Liver (tissue), 9 donors: ENCODE results near the gene MYO9B. TPM values are rescaled to one million over a fixed set of nuclear protein-coding genes. Genes with fewer than 3 reads are reported as not detected.

Experiments used
- DNase-seq: peaks from one replicate; pipeline ENCODE4 v3.0.0-alpha.2; 2017; ENCODE audit warnings: low spot score
- H3K27ac ChIP-seq, 2 donors: one replicate each; pipeline ENCODE4 v1.7.0; 2013; ENCODE audit warnings: inconsistent platforms in 2 of 2, low read length in 2 of 2, control low read depth in 1 of 2, low read depth in 1 of 2, mild to moderate bottlenecking in 1 of 2
- H3K27me3 ChIP-seq, 4 donors: one replicate each; pipeline versions ENCODE4 v1.6.1 to v1.7.0; 2013; ENCODE audit warnings: low read length in 3 of 4, inconsistent platforms in 1 of 4, mild to moderate bottlenecking in 1 of 4, moderate library complexity in 1 of 4; ENCODE audit not compliant: control insufficient read depth in 4 of 4, insufficient read depth in 4 of 4
- H3K36me3 ChIP-seq, 4 donors: one replicate each; pipeline versions ENCODE4 v1.6.1 to v1.7.0; 2013; ENCODE audit warnings: low read length in 3 of 4, mild to moderate bottlenecking in 3 of 4, low read depth in 1 of 4, moderate library complexity in 1 of 4; ENCODE audit not compliant: control insufficient read depth in 4 of 4, insufficient read depth in 3 of 4
- H3K4me1 ChIP-seq, 4 donors: one replicate each; pipeline versions ENCODE4 v1.6.1 to v1.7.0; 2013; ENCODE audit warnings: low read length in 3 of 4, mild to moderate bottlenecking in 3 of 4, moderate library complexity in 1 of 4; ENCODE audit not compliant: control insufficient read depth in 4 of 4, insufficient read depth in 4 of 4
- H3K4me3 ChIP-seq, 3 donors: one replicate each; pipeline versions ENCODE4 v1.6.1 to v1.7.0; 2013; ENCODE audit warnings: low read length in 3 of 3, control low read depth in 1 of 3, low read depth in 1 of 3, mild to moderate bottlenecking in 1 of 3
- H3K9ac ChIP-seq, 2 donors: one replicate each; pipeline ENCODE4 v1.7.0; 2013; ENCODE audit warnings: low read length in 2 of 2, mild to moderate bottlenecking in 2 of 2, moderate library complexity in 2 of 2, control low read depth in 1 of 2, low read depth in 1 of 2
- H3K9me3 ChIP-seq, 4 donors: one replicate each; pipeline versions ENCODE4 v1.6.1 to v1.7.0; 2013; ENCODE audit warnings: low read length in 3 of 4; ENCODE audit not compliant: control insufficient read depth in 4 of 4
- ATF3 ChIP-seq: IDR thresholded peaks from 2 replicates; pipeline ENCODE4 v1.6.1; 2016; ENCODE audit warnings: antibody characterized with exemption
- CTCF ChIP-seq: fragments of 150-350 bp; IDR thresholded peaks from 2 replicates; pipeline ENCODE4 v1.5.1; 2017; ENCODE audit warnings: improper control_type of control experiment, low read depth, low read length; ENCODE audit not compliant: missing input control
- EGR1 ChIP-seq, 2 donors: IDR thresholded peaks; 2 replicates each; pipeline ENCODE4 v1.6.1; 2016 to 2018; ENCODE audit warnings: antibody characterized with exemption in 2 of 2, low read depth in 2 of 2
- FOXA1 ChIP-seq: IDR thresholded peaks from 2 replicates; pipeline ENCODE4 v1.6.1; 2016; ENCODE audit warnings: antibody characterized with exemption
- FOXA2 ChIP-seq: IDR thresholded peaks from 2 replicates; pipeline ENCODE4 v1.6.1; 2016; ENCODE audit warnings: antibody characterized with exemption
- GABPA ChIP-seq, 2 donors: IDR thresholded peaks in 1 of 2; conservative IDR thresholded peaks in 1 of 2; 2 replicates each; pipeline ENCODE4 v1.6.1; 2016; ENCODE audit warnings: antibody characterized with exemption in 2 of 2, mild to moderate bottlenecking in 1 of 2, moderate library complexity in 1 of 2
- HNF4A ChIP-seq, 2 donors: conservative IDR thresholded peaks; 2 replicates each; pipeline ENCODE4 v1.6.1; 2016; ENCODE audit warnings: antibody characterized with exemption in 2 of 2, mild to moderate bottlenecking in 2 of 2
- HNF4G ChIP-seq: IDR thresholded peaks from 2 replicates; pipeline ENCODE4 v1.6.1; 2016; ENCODE audit warnings: antibody characterized with exemption
- JUND ChIP-seq, 2 donors: IDR thresholded peaks; 2 replicates each; pipeline ENCODE4 v1.6.1; 2016; ENCODE audit warnings: antibody characterized with exemption in 2 of 2
- MAX ChIP-seq: IDR thresholded peaks from 2 replicates; pipeline ENCODE4 v1.6.1; 2016; ENCODE audit warnings: antibody characterized with exemption
- NR2F2 ChIP-seq: IDR thresholded peaks from 2 replicates; pipeline ENCODE4 v1.6.1; 2016; ENCODE audit warnings: antibody characterized with exemption
- RAD21 ChIP-seq, 2 donors: IDR thresholded peaks; 2 replicates each; pipeline ENCODE4 v1.6.1; 2016; ENCODE audit warnings: antibody characterized with exemption in 2 of 2, mild to moderate bottlenecking in 2 of 2
- REST ChIP-seq: IDR thresholded peaks from 2 replicates; pipeline ENCODE4 v1.6.1; 2016; ENCODE audit warnings: antibody characterized with exemption, mild to moderate bottlenecking
- RXRA ChIP-seq, 2 donors: IDR thresholded peaks; 2 replicates each; pipeline ENCODE4 v1.6.1; 2017 to 2018; ENCODE audit warnings: antibody characterized with exemption in 2 of 2, mild to moderate bottlenecking in 1 of 2
- SP1 ChIP-seq: IDR thresholded peaks from 2 replicates; pipeline ENCODE4 v1.6.1; 2018; ENCODE audit warnings: antibody characterized with exemption, mild to moderate bottlenecking
- TAF1 ChIP-seq: conservative IDR thresholded peaks from 2 replicates; pipeline ENCODE4 v1.6.1; 2016; ENCODE audit warnings: antibody characterized with exemption, mild to moderate bottlenecking
- YY1 ChIP-seq: IDR thresholded peaks from 2 replicates; pipeline ENCODE4 v1.6.1; 2016; ENCODE audit warnings: antibody characterized with exemption, mild to moderate bottlenecking
- ZBTB33 ChIP-seq: IDR thresholded peaks from 2 replicates; pipeline ENCODE4 v1.6.1; 2016; ENCODE audit warnings: antibody characterized with exemption
- WGBS: extraction: QIAGEN DNeasy Blood & Tissue Kit; methylation state at CpG from one replicate; pipeline ENCODE4 v1.1.7; 2013; 5-methylcytosine and 5-hydroxymethylcytosine counted together
- polyA plus RNA-seq, 2 donors: library from polyadenylated mRNA; stranded (reverse) in 1 of 2; unstranded in 1 of 2; fragments of 200-250 nt in 1 of 2; fragments of >200 nt in 1 of 2; fragmentation: Nextera tagmentation in 1 of 2; extraction: Ambion mirVana in 1 of 2; gene quantifications; one replicate each; pipeline versions ENCODE4 v1.2.1 to v1.2.3, GENCODE V29; 2013 to 2015
- total RNA-seq, 2 donors: library from RNA; depleted of rRNA; stranded (reverse); fragments of >200 nt; gene quantifications; one replicate each; pipeline ENCODE4 v1.2.3, GENCODE V29; 2014
- donor health status: healthy.
- donor health status: healthy.
- donor health status: healthy.
- donor health status: healthy.
- donor health status: healthy.

The MYO9B gene
- total and polyA plus RNA-seq, 4 donors, result 9.1 to 32.5 (median 21.0) TPM

GRCh38 chr19:17248011-17248776, 172.6 kb downstream of the MYO9B start:
- Histone ChIP-seq H3K4me1 (peaks cover 3 to 32% (median 26%) of the 10 kb centered on the region in 4 donors), H3K36me3 (no peaks in the 10 kb centered on the region), H3K4me3 (no peak overlapping the region), H3K27me3 (no peaks in the 10 kb centered on the region), H3K9ac (no peak overlapping the region), H3K27ac (peak overlapping the region in 1 of 2 donors; percentile 21), H3K9me3 (no peaks in the 10 kb centered on the region)
- WGBS, result 72% methylated on average over 21 of the region's 21 CpGs
- DNase-seq, result peak; percentile 63
- TF ChIP-seq HNF4A (conservative IDR thresholded peaks at IDR 0.05) (peak; percentile 18 to 35), EGR1 (IDR thresholded peaks at IDR 0.05; ENCODE audit: low read depth in 2 of 2) (no peak), SP1 (peak; percentile 12), MAX (no peak), FOXA1 (no peak), ZBTB33 (no peak), REST (no peak), JUND (IDR thresholded peaks at IDR 0.05) (no peak), RAD21 (IDR thresholded peaks at IDR 0.05) (no peak), HNF4G (no peak), YY1 (no peak), TAF1 (no peak), FOXA2 (no peak), CTCF (no peak), GABPA (IDR thresholded peaks at IDR 0.05 in 1 of 2, conservative IDR thresholded peaks at IDR 0.05 in 1 of 2) (no peak), NR2F2 (peak; percentile 42), RXRA (IDR thresholded peaks at IDR 0.05) (peak in 1 of 2 donors; percentile 55), ATF3 (no peak)
